Mesenchymal stem cell (in vitro differentiated cells and primary cell): ENCODE results near the gene ACAA2.

Experiments used
- DNase-seq: peaks from one replicate; pipeline ENCODE4 v3.0.0-alpha.2; 2013
- H2AFZ ChIP-seq: one replicate; pipeline ENCODE4 v1.6.1; 2013; ENCODE audit warnings: low read depth, mild to moderate bottlenecking, control low read depth, inconsistent platforms, low read length, moderate library complexity
- H2AK5ac ChIP-seq: 2 replicates; pipeline ENCODE4 v1.6.1; 2013; ENCODE audit warnings: low read length, moderate library complexity, mild to moderate bottlenecking, inconsistent platforms; ENCODE audit not compliant: severe bottlenecking
- H2BK120ac ChIP-seq: one replicate; pipeline ENCODE4 v1.6.1; 2013; ENCODE audit warnings: low read depth, mild to moderate bottlenecking, inconsistent platforms, low read length, moderate library complexity
- H2BK12ac ChIP-seq, 2 experiments: one replicate each; pipeline ENCODE4 v1.6.1; 2013; ENCODE audit warnings: inconsistent platforms in 2 of 2, low read length in 2 of 2, mild to moderate bottlenecking in 2 of 2, moderate library complexity in 2 of 2, control low read depth in 1 of 2
- H2BK15ac ChIP-seq: one replicate; pipeline ENCODE4 v1.6.1; 2013; ENCODE audit warnings: mild to moderate bottlenecking, low read depth, inconsistent platforms; ENCODE audit not compliant: poor library complexity, severe bottlenecking
- H2BK5ac ChIP-seq: 2 replicates; pipeline ENCODE4 v1.6.1; 2013; ENCODE audit warnings: low read depth, mild to moderate bottlenecking, low read length, control low read depth, inconsistent platforms; ENCODE audit not compliant: poor library complexity, severe bottlenecking
- H3K14ac ChIP-seq, 2 experiments: one replicate each; pipeline ENCODE4 v1.6.1; 2013; ENCODE audit warnings: inconsistent platforms in 2 of 2, low read length in 2 of 2, control low read depth in 1 of 2, mild to moderate bottlenecking in 1 of 2, moderate library complexity in 1 of 2
- H3K18ac ChIP-seq, 2 experiments: one replicate each; pipeline ENCODE4 v1.6.1; 2013; ENCODE audit warnings: inconsistent platforms in 2 of 2, low read length in 2 of 2, control low read depth in 1 of 2, low read depth in 1 of 2, mild to moderate bottlenecking in 1 of 2
- H3K23ac ChIP-seq, 2 experiments: one replicate each; pipeline ENCODE4 v1.6.1; 2013; ENCODE audit warnings: inconsistent platforms in 2 of 2, low read length in 2 of 2, mild to moderate bottlenecking in 2 of 2, moderate library complexity in 2 of 2, control low read depth in 1 of 2
- H3K27ac ChIP-seq: 2 replicates; pipeline ENCODE4 v1.5.1; 2013; ENCODE audit warnings: mild to moderate bottlenecking, moderate library complexity, low read length, control low read depth, inconsistent platforms; ENCODE audit not compliant: poor library complexity, severe bottlenecking
- H3K27me3 ChIP-seq, 2 experiments: 2 replicates each; pipeline versions ENCODE4 v1.6.1 to v1.7.0; 2013; ENCODE audit warnings: low read length in 2 of 2, mild to moderate bottlenecking in 2 of 2, moderate library complexity in 2 of 2, control low read depth in 1 of 2, inconsistent platforms in 1 of 2; ENCODE audit not compliant: control insufficient read depth in 1 of 2, insufficient read depth in 1 of 2
- H3K36me3 ChIP-seq, 2 experiments: 2 replicates each; pipeline versions ENCODE4 v1.6.1 to v1.7.0; 2013; ENCODE audit warnings: low read length in 2 of 2, control low read depth in 1 of 2, inconsistent platforms in 1 of 2, low read depth in 1 of 2, mild to moderate bottlenecking in 1 of 2; ENCODE audit not compliant: insufficient read depth in 2 of 2, control insufficient read depth in 1 of 2
- H3K4ac ChIP-seq, 2 experiments: one replicate each; pipeline ENCODE4 v1.6.1; 2013; ENCODE audit warnings: inconsistent platforms in 2 of 2, low read length in 2 of 2, mild to moderate bottlenecking in 2 of 2, moderate library complexity in 2 of 2, control low read depth in 1 of 2, low read depth in 1 of 2
- H3K4me1 ChIP-seq: 2 replicates; pipeline ENCODE4 v1.6.1; 2013; ENCODE audit warnings: low read depth, low read length, control low read depth; ENCODE audit not compliant: control insufficient read depth, insufficient read depth
- H3K4me2 ChIP-seq: 2 replicates; pipeline ENCODE4 v1.6.1; 2013; ENCODE audit warnings: low read length, mild to moderate bottlenecking, inconsistent platforms; ENCODE audit not compliant: poor library complexity, severe bottlenecking
- H3K4me3 ChIP-seq, 2 experiments: 2 replicates each; pipeline versions ENCODE4 v1.5.1 to v1.7.0; 2013; ENCODE audit warnings: low read length in 2 of 2, mild to moderate bottlenecking in 2 of 2, control low read depth in 1 of 2, low read depth in 1 of 2; ENCODE audit not compliant: insufficient read depth in 1 of 2
- H3K79me1 ChIP-seq: replicated peaks from 2 replicates; pipeline ENCODE4 v1.6.1; 2013; ENCODE audit warnings: mild to moderate bottlenecking, control low read depth, low read length, inconsistent platforms; ENCODE audit not compliant: poor library complexity, severe bottlenecking
- H3K9ac ChIP-seq: 2 replicates; pipeline ENCODE4 v1.7.0; 2013; ENCODE audit warnings: mild to moderate bottlenecking, low read length, moderate library complexity
- H3K9me3 ChIP-seq: 2 replicates; pipeline ENCODE4 v1.7.0; 2013; ENCODE audit warnings: mild to moderate bottlenecking, low read length; ENCODE audit not compliant: control insufficient read depth
- H4K8ac ChIP-seq: one replicate; pipeline ENCODE4 v1.6.1; 2013; ENCODE audit warnings: inconsistent platforms, mild to moderate bottlenecking, low read length, moderate library complexity
- H4K91ac ChIP-seq: one replicate; pipeline ENCODE4 v1.6.1; 2013; ENCODE audit warnings: mild to moderate bottlenecking, low read length, inconsistent platforms
- WGBS: methylation state at CpG from one replicate; pipeline ENCODE4 v1.1.7; 2013; ENCODE audit warnings: mixed read lengths; 5-methylcytosine and 5-hydroxymethylcytosine counted together

The ACAA2 gene

GRCh38 chr18:49755489-49755888 lies 57.8 kb downstream of the ACAA2 start:
- H2AFZ ChIP-seq: no peak overlapping the region
- no peak overlapping the region for H3K23ac ChIP-seq
- no peak overlapping the region for H3K18ac ChIP-seq
- H3K27me3 ChIP-seq: peaks cover 15 to 22% of the 10 kb centered on the region in 2 experiments
- H3K9me3 ChIP-seq: no peaks in the 10 kb centered on the region
- H2AK5ac ChIP-seq: no peak overlapping the region
- peaks cover 5% of the 10 kb centered on the region for H3K4me1 ChIP-seq
- H3K79me1 ChIP-seq: no peaks in the 10 kb centered on the region
- H3K4ac ChIP-seq: no peak overlapping the region
- H4K8ac ChIP-seq: no peak overlapping the region
- no peak overlapping the region for H3K27ac ChIP-seq
- WGBS: 91% methylated on average over 6 of the region's 6 CpGs
- no peak overlapping the region for H2BK12ac ChIP-seq
- no peak overlapping the region for H3K14ac ChIP-seq
- no peaks in the 10 kb centered on the region for H3K36me3 ChIP-seq
- H3K4me3 ChIP-seq: no peak overlapping the region
- no peak overlapping the region for H2BK120ac ChIP-seq
- no peak overlapping the region for H2BK5ac ChIP-seq
- DNase-seq: no peak
- H2BK15ac ChIP-seq: no peak overlapping the region
- no peak overlapping the region for H4K91ac ChIP-seq
- H3K4me2 ChIP-seq: no peak overlapping the region
- H3K9ac ChIP-seq: no peak overlapping the region

- peaks cover 5% of the 10 kb centered on the region for H3K4me1 ChIP-seq
- H4K8ac ChIP-seq: no peak overlapping the region
- no peak overlapping the region for H3K4me2 ChIP-seq
- H3K27ac ChIP-seq: no peak overlapping the region
- no peak overlapping the region for H3K14ac ChIP-seq
- no peak overlapping the region for H3K23ac ChIP-seq
- no peaks in the 10 kb centered on the region for H3K36me3 ChIP-seq
- peaks cover 15 to 22% of the 10 kb centered on the region in 2 experiments for H3K27me3 ChIP-seq
- H3K9me3 ChIP-seq: no peaks in the 10 kb centered on the region
- WGBS: 80% methylated on average over 4 of the region's 6 CpGs
- no peak for DNase-seq
- no peaks in the 10 kb centered on the region for H3K79me1 ChIP-seq
- no peak overlapping the region for H4K91ac ChIP-seq
- H2BK12ac ChIP-seq: no peak overlapping the region
- H3K4me3 ChIP-seq: no peak overlapping the region
- no peak overlapping the region for H2BK15ac ChIP-seq
- no peak overlapping the region for H2BK5ac ChIP-seq
- no peak overlapping the region for H3K4ac ChIP-seq
- no peak overlapping the region for H3K18ac ChIP-seq
- H3K9ac ChIP-seq: no peak overlapping the region
- H2AK5ac ChIP-seq: no peak overlapping the region
- no peak overlapping the region for H2BK120ac ChIP-seq
- no peak overlapping the region for H2AFZ ChIP-seq
Observed at GRCh38 chr18:49754866-49755265, 58.5 kb downstream of the ACAA2 start.

- no peak overlapping the region for H3K9ac ChIP-seq
- no peaks in the 10 kb centered on the region for H3K36me3 ChIP-seq
- H3K4me1 ChIP-seq: peaks cover 5% of the 10 kb centered on the region
- no peak overlapping the region for H3K23ac ChIP-seq
- no peak overlapping the region for H2BK15ac ChIP-seq
- H3K27me3 ChIP-seq: peaks cover 15 to 17% of the 10 kb centered on the region in 2 experiments
- H3K14ac ChIP-seq: no peak overlapping the region
- H3K4me3 ChIP-seq: no peak overlapping the region
- no peak overlapping the region for H2AFZ ChIP-seq
- H3K18ac ChIP-seq: no peak overlapping the region
- no peaks in the 10 kb centered on the region for H3K9me3 ChIP-seq
- H4K91ac ChIP-seq: no peak overlapping the region
- no peak overlapping the region for H2BK12ac ChIP-seq
- H2AK5ac ChIP-seq: no peak overlapping the region
- H3K4me2 ChIP-seq: no peak overlapping the region
- 100% methylated on average over 1 of the region's 1 CpG for WGBS
- no peak overlapping the region for H2BK5ac ChIP-seq
- H2BK120ac ChIP-seq: no peak overlapping the region
- H4K8ac ChIP-seq: no peak overlapping the region
- DNase-seq: no peak
- H3K4ac ChIP-seq: no peak overlapping the region
- H3K79me1 ChIP-seq: no peaks in the 10 kb centered on the region
- H3K27ac ChIP-seq: no peak overlapping the region
Observed at GRCh38 chr18:49753643-49754042, 59.7 kb downstream of the ACAA2 start.

- Histone ChIP-seq H3K4me2 (no peak overlapping the region), H2BK5ac (no peak overlapping the region), H2BK120ac (no peak overlapping the region), H4K91ac (no peak overlapping the region), H3K27me3 (peaks cover 15 to 17% of the 10 kb centered on the region in 2 experiments), H3K14ac (no peak overlapping the region), H2BK15ac (no peak overlapping the region), H3K4me1 (peaks cover 3% of the 10 kb centered on the region), H3K4ac (no peak overlapping the region), H3K36me3 (no peaks in the 10 kb centered on the region), H2BK12ac (no peak overlapping the region), H3K23ac (no peak overlapping the region), H2AK5ac (no peak overlapping the region), H2AFZ (no peak overlapping the region), H3K9me3 (no peaks in the 10 kb centered on the region), H3K4me3 (no peak overlapping the region), H3K27ac (no peak overlapping the region), H3K79me1 (no peaks in the 10 kb centered on the region), H3K18ac (no peak overlapping the region), H4K8ac (no peak overlapping the region), H3K9ac (no peak overlapping the region)
- WGBS: 53% methylated on average over 4 of the region's 4 CpGs
- DNase-seq: no peak
Observed at GRCh38 chr18:49752095-49752457, 61.3 kb downstream of the ACAA2 start.
